Kidney tubule cell (primary cell): ENCODE measurements around the gene NCF4.
A peak's percentile ranks its signal among the peaks of the same experiment; 100 is the strongest.

Experiments used
- DNase-seq: peaks from one replicate; pipeline ENCODE4 v3.0.0-alpha.2; 2018; ENCODE audit warnings: low spot score

The NCF4 gene

DNA sequence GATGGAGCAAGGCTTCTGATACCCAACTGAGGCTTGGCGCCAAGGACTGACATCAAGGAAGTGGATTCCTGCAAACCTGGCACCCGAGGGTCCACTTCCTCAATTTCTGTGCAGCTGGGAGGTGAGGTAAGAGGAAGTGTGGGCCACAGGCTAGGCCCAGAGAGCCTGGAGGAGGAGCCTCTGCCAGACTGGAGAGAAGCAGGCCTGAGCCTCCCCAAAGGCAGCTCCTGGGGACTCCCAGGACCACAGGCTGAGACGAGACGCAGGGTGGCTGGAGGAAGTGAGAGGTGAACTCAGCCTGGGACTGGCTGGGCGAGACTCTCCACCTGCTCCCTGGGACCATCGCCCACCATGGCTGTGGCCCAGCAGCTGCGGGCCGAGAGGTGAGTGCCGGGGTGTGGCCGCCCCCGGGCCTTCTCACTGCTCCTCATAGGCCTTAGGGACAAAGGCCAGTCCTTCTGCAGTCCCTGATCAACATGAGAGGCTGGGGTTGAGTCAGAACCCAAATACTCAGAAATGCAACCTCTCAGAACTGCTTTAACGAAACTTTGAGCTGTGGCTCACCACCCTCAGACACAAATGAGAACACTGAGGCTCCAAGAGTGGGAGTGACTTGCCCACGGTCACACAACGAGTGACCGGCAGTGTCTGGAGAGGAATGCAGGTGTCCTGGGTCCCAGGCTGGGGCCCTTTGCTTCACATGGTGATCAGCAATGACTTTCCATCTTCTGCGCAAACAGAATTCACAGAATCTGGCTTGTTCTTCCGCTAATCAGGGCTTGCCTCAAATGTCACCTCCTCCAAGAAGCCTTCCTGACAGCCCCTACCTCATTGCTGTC lies at the start of gene NCF4:
Gene NCF4 (plus strand): TSS at position 186 of the 839 bp plus-strand sequence. CDS start 166 bp downstream, at position 352.
- DNase-seq = no peak

DNA sequence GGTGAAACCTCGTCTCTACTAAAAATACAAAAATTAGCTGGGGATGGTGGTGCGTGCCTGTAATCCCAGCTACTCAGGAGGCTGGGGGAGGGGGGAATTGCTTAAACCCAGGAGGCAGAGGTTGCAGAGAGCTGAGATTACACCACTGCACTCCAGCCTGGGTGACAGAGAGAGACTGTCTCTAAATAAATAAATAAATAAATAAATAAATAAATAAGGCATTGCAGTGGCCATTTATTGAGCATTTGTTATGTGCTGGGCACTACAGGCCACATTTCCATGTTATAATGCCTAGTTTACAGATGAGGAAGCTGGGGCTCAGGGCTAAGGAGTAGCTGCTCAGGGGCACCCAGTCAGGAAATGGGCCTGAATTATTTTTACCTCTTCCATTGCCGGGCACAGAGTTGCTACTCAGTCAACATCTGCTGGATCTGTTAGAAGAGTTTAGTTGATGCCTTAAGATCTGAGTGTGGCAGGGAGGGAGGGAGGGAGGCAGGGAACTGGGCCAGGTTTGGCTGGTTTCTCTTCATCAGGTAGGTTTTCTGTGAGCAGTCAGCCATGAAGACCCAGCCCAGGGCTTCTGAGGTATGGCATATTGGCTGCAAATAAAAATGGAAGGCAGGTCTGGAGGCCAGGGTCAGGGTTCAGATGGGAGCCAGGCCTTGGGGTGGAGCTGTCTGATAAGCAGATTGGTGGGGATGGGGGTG lies 49.6 kb upstream of the NCF4 start:
- no peak for DNase-seq

GRCh38 chr22:36814801-36815200 lies 46.0 kb upstream of the NCF4 start:
- DNase-seq = no peak

DNA sequence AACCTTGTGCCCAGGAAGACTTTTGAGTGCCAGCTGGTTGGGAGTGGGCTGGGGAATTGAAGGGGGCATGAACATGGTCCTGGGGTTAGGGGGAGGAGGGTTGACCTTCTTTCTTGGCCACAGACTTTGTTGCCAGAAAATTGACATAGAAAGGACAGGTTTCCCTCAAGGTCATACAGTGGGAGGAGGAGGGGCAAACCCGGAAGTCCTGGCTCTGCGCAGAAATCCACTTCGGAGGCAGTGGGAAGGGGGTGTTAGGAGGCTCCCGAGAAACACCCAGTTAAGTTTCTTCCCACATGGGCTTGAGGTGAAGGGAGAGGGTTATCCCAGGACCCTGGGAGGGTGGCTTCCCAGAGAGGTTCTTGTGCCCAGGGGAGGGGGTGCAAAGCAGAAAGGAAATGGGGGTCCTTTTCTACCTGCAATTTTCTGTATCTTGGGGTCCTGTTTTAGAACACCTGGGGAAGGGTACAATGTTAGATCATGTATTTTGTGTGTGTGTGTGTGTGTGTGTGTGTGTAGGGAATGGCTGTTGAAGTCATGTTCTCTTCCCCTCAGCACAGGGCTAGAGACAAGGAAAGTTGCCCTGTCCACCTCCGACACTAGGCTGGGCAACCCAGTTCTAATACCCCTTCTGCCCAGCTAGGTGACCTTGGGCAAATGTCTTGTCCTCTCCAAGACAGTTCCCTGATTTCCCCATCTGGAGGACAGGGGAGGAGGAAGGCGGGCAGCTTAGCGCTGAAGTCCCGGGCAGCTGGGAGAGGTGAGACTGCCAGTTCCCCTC lies 45.1 kb upstream of the NCF4 start:
- no peak for DNase-seq

- DNase-seq = no peak
Observed at GRCh38 chr22:36816339-36816635, 44.5 kb upstream of the NCF4 start.

DNA sequence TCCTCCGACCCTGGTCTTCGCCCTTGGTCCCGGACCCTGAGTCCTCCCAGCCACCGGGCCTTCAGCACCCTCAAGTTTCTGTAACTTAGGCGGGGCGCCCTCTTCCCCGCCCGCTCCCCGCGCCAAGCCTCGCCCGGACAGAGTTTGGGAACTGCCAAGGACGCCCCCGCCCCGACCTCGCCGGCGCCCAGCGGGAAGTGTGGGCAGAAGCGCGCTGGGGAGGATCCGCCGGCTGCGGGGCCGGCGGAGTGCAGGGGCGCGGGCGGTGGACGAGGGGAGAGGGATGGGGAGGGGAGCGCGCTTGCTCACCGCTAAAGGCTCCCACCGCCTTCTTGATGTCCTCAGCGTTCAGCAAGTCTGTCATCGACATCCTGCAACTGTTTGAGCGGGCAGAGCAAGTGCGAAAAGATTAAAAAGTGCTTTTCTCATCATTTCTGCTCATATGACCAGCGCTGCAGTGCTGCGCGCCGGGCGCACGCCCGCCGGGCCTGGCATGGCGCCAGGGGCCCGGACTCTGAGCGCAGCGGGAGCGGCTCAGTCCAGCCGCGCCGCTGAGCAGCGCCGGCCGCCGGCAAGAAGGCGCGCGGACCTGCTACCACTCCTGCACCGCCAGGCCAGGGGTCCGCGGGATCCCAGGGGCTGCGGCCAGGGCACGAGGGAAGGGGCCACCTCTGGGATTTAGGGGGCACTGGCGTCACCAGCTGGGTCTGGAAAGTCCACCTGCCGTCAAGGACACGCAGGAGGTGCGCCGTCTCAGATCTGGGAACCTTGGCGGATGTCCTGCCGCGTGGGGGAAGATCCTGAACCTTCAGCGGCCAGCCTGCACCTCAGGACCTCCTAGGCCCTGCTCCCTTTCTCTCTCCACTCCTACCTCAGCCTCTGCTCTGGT lies 43.9 kb upstream of the NCF4 start, which contains the start of gene PVALB:
Gene PVALB (minus strand): TSS at position 400 of the 889 bp plus-strand sequence. CDS start 30 bp downstream, at position 370.
- peak; percentile 21 for DNase-seq

DNA sequence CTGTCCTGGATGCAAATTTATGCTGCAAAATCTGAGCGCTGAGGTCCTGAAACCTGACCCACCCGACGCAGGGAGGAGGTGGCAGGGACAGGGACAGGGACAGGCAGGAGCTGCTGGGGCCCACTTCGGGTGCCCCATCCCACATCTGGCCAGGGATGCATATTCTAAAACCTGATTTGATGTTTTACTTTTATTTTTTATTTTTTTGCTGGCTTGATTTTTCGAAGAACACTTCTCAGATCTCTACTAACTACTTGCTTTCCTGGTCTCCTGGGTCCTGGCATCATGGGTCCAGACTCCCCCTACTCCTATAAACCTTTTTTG lies 43.3 kb upstream of the NCF4 start:
- no peak for DNase-seq

- no peak for DNase-seq
Observed at GRCh38 chr22:36818010-36818642, 42.7 kb upstream of the NCF4 start.

- no peak for DNase-seq
Observed at GRCh38 chr22:36819112-36819511, 41.7 kb upstream of the NCF4 start.

GRCh38 chr22:36822581-36822980 lies 38.2 kb upstream of the NCF4 start:
- DNase-seq = no peak

DNA sequence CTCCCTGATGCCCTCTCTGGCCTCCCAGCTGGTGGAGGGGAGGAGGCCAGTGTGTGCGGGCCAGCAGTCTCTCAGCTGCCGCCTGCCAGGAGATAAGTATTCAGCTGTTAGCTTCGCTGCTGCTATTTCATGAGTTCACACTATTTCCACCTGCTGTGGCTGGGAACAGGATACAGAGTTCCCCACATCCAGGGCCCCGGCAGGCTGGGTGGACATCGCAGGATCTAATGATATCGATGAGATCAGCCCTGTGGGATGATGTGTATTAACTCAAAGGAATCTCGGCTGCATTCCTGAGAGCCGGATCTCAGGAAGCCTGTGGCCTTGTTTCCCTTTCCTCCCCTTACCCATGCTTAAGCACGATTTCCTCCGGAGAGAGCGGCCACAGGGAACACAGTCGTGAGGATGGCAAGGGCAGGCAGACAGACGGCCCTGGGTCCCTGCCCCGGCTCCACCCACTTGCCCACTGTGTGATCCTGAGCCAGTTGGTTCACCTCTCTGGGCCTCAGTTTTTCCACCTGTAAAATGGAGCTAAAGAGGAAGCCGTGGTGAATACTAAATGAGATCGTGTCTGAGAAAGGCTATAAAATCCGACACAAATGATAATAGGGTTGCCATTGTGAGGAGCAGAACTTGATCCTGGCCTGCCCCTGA lies 37.5 kb upstream of the NCF4 start:
- DNase-seq = peak; percentile 27

DNA sequence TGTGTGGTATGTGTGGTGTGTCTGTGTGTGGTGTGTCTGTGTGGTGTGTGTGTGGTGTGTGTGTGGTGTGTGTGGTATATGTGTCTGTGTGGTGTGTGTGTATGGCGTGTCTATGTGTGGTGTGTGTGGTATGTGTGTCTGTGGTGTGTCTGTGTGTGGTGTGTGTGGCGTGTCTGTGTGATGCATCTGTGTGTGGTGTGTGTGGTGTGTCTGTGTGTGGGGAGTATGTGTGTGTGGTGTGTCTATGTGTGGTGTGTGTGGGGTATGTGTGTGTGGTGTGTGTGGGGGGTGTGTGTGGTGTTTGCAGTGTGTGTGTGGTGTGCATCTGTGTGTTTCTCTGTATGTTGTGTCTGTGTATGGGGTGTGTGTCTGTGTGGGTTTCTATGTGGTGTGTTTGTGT lies 36.2 kb upstream of the NCF4 start:
- DNase-seq = no peak

DNA sequence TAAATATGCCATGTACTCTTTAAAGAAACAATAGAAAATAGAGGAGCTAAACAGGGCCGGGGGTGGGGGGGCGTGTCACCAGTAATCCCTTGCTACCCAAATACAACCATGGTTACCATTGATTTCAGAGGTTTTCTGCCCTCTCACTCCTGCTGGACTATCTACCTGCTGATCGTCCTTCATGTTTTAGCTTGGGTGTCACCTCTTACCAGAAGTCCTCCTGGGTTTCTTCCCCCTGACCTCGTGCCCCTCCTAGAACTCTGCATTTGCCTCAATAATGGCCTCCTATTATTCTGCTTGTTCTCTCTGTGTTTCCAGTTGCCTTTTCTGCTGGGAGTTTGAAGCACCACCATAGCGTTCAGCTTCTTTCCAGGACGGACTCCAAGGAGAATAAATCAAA lies 34.5 kb upstream of the NCF4 start:
- DNase-seq = no peak

DNA sequence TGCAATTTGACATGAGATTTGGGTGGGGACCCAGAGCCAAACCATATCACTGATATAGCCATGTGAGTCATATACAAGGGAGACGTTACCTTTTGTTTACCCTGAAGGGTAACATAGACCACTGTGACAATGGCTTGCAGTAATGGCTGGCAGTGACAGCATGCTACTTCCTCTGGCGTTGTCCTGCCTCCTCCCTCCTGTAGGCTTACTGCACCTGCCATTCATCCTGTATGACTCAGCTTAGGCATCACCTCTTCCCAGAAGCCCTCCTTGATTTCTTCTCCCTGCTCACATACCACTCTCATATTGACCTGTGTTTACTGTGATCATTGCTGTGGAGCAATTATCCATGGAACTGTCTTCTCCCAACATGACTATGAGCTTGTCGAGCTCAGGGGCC lies 32.0 kb upstream of the NCF4 start:
- DNase-seq = no peak

DNA sequence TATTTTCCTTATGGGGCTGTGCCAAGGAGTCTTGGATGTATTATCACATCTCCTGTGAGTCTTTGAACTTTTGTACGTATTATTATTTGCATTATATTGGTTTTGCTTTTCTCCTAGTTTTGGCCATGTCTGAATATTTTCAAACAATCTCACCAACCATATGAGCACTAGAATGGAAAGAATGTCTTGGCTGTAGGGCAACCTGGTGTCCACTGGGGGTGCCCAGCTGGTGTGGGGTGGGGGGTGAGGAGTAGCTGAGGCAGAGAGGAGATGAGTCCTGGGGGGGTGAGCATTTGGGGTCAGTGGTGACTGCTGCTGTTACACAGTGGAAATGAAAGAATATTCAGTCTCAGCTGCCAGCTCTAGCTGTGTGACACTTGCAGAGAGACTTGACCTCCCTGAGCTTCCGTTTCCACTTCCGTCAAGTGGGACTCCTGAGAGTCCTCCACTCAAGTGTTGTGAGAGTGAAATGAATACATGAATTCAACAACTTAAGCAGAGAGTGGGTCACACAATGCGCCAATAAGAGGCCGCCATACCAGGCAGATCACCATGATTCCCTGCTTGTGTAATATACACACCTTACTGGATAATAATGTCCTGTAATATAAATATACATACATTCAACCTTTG lies 31.3 kb upstream of the NCF4 start:
- DNase-seq = no peak

DNA sequence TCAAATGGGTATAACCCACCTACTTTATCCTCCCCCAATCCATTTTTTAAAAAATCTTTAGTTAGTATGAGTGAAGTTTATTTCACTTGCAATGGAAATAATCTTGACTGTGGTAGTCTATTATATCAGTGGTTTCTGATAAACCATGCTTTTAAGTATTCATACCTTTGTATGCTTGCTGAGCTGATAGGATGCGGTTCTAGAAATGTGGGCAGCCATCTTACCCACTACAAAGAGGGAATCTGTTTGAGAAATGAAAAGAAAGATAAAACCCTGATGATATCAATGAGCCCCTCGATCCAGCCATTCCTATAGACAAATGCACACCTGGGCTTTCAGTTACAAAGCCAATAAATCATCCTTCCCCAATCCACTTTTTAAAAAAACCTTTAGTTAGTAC lies 30.2 kb upstream of the NCF4 start:
- no peak for DNase-seq

DNA sequence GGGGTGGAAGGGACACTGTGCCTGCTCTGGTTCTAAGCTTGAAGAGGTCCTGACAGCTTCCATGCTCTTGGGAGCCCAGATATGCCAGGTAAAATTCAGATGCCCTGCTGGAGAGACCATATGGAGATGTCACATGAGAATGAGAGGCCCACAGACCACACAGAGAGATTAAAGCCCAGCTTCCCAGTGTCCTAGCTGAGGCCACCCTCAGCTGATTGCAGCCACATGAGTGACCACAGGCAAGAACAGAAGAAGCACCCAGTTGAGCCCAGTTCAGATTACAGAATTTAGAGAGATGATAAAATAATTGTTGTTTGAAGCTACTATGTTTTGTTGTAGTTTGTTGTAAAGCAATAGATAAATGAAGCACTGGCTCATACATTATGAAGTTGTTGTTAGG lies 29.6 kb upstream of the NCF4 start:
- DNase-seq = no peak

GRCh38 chr22:36831717-36832116 lies 29.1 kb upstream of the NCF4 start:
- DNase-seq = no peak

- DNase-seq = no peak
Observed at GRCh38 chr22:36833073-36833472, 27.7 kb upstream of the NCF4 start.

- DNase-seq = no peak
Observed at GRCh38 chr22:36835903-36836302, 24.9 kb upstream of the NCF4 start.
